Hematopoietic multipotent progenitor cell treated with erythropoietin and hydrocortisone succinate and interleukin-3 and kit ligand, for 8 days (in vitro differentiated cells): ENCODE data around the gene MYO15A.

Experiments used
- DNase-seq: peaks from one replicate; pipeline ENCODE4 v3.0.0-alpha.2; 2015

MYO15A gene

DNA sequence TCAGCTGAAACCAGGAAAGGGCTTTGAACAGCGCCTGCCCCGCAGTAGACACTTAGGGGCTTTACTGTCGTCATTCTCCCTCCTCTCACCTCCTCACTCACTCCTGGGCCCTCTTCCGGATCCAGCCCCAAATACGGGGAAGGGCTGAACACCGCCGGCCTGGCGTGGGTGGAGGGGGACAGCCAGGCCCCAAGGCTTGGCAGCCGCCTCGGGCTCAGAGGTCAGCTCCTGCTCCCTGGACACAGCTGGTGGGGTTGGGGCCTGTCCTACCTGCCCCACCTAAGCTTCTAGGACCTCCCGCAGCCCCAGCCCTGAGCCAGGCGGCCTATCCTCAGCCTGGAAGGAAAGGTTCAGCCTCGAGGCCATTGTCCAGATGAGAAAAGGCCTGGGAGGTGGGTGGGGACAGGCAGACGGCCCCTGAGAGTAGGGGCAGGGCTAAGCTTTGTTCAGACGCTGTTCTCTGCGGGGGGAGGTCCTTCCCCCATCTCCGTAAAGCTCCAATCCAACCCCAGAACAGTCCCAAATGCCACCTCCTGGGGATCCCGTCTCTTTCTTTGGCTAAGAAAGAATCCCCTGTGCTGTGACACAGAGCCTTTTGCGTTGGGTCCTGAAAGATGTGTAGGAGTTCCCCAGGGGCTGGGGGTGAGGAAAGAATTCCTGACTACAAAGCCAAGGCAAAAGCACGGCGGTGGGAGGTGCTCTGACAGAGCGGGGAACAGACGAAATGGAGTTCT, 116.0 kb downstream of the MYO15A start:
- DNase-seq = no peak

DNA sequence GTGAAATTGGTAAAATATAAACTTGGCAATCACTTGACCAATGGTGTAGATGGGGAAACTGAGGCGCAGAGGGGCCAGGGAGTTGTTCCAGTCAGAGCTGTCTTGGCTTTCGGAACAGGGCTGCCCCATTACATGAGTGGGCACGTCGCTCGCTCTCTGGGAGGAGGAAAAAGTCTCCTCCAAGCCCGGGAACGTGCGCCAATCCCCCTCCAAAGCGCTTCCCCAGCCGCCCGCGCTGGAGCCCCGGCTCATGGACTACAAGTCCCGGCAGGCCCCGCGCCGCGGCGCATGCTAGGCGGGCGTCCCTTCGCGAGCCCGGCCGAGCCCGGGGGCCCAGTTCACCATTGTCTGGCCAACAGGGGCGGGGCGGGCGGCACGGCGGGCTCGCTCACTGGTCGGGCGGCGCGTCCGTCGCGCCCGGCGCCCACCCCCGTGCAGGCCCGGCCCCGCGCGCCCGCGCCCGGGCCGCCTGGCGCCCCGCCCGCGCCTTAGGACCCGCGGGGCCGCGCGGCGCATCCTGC, 116.6 kb downstream of the MYO15A start, which contains the start of gene LLGL1:
Gene LLGL1, plus strand, starts transcription at position 515 of the 521 bp plus-strand sequence. CDS start 48 bp downstream, outside the sequence.
- peak; percentile 93 for DNase-seq

DNA sequence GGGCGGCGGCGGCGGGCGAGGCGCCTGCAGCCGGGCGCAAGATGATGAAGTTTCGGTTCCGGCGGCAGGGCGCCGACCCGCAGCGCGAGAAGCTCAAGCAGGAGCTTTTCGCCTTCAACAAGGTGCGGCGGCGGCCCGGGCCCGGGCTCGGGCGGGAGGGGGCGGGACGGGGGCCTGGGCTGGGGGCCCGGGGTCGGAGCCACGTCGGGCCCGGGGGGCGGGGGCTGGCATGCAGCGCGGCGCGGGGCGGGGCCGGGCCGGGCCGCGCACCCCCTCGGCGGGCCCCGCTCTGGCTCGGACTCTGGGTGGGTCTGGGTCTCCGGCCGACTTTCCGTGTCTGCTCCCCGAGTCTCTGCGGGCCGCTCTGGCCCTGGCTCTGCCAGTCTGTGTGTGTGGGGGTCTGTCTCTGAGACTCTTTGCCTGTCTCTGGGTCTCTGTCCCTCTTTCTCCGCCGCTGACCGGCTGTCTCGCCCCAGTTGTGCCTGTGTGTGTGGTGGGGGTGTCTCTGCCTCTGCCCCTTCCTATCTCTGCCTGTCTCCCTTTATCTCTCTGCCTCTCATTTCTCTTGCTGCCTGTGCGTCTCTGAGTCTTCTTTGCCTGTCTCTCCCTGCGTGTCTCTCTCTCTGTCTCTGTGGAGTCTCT, 117.2 kb downstream of the MYO15A start:
- peak; percentile 47 for DNase-seq

DNA sequence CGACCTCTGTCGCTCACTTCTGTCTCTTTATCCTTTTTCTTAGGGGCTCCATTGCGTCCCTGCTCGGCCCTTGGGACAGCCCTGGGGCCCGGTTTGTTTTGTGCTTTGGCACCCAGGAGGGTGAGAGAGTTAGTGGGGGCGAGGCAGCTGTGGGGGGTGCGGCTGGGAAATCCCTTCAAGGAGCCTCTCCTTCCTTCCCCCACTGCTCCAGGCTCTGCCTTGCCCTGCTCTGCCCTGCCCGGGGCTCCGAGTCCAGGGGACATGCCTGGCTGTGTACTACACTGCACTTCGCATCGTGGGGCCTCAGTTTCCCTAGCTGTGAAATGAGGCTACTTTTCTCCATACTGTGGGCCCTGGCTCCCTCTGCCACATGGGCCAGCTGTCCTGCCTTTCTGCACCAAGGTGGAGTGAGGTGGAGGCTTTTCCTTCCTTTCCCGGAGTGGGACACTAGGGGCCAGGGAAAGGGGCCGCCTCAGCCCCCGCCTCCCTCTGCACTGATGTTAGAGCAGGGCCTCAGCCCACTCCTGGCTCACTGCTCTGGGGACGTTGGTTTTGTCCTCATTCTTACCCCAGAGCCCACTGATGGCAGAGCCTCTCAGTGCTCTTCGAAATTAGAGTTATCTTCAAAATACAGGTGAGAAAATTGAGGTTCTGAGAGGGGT, 117.9 kb downstream of the MYO15A start:
- DNase-seq = no peak

DNA sequence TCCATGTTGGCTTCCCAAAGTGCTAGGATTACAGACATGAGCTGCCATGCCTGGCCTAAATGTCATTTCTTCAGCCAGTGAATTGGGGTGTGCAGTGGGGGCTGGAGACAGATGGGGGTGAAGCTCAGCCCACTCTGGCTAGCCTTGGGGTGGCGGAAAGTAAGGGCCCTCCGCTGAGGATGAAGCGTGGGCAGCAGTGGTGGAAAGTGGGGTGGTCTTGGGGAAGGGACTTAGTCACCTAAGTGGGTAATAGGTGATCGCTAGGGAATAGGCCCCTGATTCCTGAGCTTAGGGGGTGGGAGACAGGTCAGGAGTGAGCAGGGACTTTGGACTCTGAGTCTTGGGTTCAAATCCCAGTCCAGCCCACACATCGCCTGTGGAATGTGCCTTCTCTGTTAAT, 119.1 kb downstream of the MYO15A start:
- DNase-seq = no peak

DNA sequence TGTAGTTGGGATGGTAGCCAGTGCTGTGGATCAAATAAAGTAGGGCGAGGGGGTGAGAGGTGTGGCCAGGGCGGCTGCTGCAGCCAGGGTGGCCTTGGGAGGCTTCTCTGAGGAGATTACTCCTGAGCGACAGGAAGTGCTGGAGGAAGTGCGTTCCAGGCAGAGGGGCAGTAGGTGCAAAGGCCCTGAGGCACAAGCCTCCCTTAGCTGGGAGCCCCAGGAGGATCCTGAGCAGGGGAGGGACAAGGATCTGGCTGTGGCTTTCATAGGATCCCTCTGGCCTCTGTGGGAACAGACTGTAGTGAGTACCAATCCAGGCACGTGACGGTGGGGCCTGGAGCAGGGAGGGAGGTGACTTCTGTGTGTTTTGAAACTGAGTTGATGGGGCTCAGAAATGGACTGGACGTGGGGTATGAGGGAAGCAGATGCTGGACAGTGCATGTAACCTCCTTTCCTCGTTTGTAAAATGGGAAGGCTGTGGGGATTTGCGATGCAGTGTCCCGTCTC, 119.7 kb downstream of the MYO15A start:
- DNase-seq = no peak

DNA sequence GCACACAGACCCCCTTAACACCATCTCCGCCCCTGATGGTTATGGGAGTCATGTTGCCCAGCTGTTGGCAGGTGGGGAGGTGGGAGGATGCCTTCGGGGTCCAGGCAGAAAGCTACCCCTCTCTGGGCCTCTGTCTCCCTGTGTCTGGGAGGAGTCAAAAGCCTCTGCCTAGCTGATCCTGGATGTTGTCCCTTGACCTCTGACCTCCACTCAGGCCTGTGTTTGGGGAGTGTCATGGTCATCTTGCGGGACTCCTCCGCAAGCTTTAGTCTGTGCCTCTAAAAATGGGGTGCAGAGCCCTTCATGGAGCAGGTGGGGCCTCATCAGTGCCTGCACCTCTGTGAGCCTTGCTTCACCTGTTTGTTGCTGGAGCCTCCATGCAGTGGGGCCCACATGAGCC, 120.7 kb downstream of the MYO15A start:
- no peak for DNase-seq
